GM12891 (cell line): ENCODE results near the gene ABHD2.

Experiments used
- POLR2A ChIP-seq: IDR thresholded peaks from 2 replicates; pipeline ENCODE4 v1.6.1; 2011; ENCODE audit warnings: low read depth, low read length, control low read depth
- POLR2AphosphoS5 ChIP-seq: IDR thresholded peaks from 2 replicates; pipeline ENCODE4 v1.6.1; 2011; ENCODE audit warnings: low read depth, low read length, control low read depth
- SPI1 ChIP-seq: IDR thresholded peaks from 2 replicates; pipeline ENCODE4 v1.6.1; 2011; ENCODE audit warnings: low read depth, low read length, control low read depth
- TAF1 ChIP-seq: IDR thresholded peaks from 2 replicates; pipeline ENCODE4 v1.6.1; 2011; ENCODE audit warnings: low read depth, low read length, control low read depth

DNA sequence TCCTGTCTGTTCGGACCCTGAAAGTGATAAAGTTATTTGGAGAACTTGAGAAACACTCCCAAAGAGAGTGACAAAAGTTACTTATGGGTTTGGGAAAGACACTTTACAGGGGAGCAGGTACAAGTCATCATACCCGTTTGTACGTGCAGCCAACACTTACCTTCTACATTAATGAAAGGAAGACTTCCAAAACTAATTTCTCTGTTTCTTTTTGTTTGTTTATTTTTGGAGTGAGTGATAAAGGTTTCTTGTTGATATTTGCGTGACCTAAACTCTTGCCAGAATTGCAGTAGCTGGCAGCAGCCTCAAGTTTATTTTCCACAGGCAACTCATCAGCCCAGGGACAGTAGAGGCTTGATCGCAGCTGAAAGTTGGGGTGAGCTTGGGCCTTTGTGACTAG, 8.4 kb downstream of the ABHD2 start:
- TF ChIP-seq POLR2A: no peak
- no peak for TF ChIP-seq POLR2AphosphoS5
- no peak for TF ChIP-seq SPI1
- no peak for TF ChIP-seq TAF1
